Measurements from ENCODE around the gene ITPKC.

The ITPKC gene

DNA sequence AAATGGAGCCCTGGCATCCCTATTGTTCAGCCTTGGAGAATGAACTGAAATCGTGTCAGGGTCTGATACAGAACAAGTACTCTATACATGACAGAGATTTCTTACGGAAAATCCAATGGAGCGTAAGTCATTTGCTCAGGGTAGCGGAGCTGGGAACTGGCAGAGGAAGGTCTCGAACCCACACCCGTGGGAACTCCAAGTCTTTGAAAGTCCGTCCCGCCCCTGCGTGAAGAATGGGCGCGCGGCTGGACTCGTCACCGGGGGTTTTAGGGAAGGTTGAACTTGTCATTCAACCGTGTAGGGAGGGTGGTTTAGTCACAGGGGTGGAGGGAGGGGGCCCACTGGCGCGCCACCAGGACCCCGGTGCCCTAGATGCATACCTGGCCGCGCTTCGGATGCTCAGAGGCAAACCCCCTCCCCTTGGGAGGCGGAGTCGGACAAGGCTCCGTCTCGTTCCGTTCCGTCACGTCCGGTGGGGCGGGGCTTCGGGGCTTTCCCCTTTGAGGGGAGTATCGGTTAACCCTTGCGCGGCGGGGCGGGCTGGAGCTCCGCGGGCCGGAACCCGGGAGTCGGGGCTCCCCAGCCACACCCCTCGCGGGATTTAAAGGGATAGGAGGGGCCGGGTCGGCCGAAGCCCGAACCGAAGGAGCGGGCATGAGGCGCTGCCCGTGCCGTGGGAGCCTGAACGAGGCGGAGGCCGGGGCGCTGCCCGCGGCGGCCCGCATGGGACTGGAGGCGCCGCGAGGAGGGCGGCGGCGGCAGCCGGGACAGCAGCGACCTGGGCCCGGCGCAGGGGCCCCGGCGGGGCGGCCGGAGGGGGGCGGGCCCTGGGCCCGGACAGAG lies at the start of gene ITPKC, which contains the start of gene COQ8B:
TSS of gene ITPKC (plus strand) at position 631 of the 843 bp plus-strand sequence. CDS start at position 655, 24 bp downstream.
TSS of gene COQ8B (minus strand) at position 405 of the 843 bp plus-strand sequence. CDS start 2,254 bp downstream, outside the sequence.
- peak; percentile 100 for DNase-seq

DNA sequence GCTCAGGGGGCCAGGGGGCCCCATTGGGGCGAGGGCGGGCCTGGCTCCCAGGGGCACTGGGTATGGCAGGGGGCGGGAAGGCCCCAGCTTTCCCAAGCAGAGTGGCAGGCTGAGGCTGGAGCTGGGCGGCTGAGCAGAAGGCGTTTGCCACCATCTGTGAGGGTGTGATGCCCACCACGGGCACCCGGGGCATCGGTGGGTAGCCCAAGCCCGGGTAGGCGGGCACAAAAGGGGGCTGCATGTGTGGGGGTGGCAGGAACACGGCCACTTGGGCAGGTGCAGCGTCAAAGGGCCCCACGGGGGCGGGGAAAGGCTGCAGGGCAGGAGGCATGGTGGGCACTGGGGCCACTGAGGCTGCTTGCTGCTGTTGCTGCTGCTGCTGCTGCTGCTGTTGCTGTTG lies 49.3 kb upstream of the ITPKC start:
- DNase-seq = no peak

DNA sequence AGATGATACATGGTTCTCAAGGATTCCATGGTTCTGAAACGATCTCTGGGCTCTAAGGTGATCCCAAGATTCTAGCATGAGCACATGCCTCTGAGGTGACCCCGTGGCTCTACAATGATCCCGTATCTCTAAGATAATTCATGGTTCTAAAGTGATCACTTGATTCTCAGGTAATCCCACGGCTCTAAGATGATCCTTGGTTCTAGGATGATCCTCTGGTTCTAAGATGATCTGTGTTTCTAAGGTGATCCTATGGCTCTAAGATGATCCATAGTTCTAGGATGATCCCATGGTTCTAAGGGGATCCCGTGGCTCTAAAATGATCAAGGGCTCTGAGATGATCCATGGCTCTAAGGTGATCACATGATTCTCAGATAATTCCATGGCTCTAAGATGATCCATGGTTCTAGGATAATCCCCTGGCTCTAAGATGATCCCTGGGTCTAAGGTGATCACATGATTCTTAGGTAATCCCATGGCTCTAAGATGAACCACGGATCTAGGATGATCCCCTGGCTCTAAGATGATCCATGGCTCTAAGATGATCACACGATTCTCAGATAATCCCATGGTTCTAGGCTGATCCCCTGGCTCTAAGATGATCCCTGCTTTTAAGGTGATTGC lies 47.8 kb upstream of the ITPKC start:
- DNase-seq = no peak

DNA sequence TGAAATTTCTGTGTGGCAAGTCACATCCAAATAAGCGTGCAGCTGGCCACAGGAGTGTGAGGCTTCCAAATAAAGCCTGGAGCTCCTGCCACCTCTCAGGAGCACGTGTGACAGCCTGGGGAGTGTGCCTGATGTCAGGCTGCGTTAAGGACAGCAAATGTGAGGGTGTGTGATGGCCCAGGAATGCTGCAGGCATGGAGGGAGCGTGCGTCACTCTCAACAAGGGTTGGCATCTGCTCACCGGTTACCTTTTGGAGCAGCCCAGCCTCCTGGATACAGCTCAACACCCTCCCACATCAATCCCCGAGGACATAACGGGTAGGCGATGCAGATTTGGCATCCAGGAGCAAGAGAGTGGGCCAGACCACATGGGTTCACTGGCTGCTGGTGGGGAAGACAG lies 45.5 kb upstream of the ITPKC start:
- no peak for DNase-seq

DNA sequence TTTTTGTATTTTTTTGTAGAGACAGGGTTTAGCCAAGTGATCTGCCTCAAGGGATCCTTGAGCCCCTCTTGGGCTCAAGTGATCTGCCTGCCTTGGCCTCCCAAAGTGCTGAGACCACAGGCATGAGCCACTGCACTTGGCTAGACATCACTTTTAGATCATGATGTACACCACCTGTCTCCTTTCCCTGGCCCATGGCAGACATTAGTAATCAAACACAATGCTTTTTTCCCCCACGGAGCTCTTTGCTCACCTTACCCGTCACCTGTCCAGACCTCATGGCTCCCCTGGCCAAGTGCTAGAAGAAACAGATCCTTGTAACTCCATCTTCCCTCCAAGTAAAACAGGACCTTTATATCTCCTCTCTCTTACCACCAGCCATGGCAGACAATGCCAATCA lies 44.9 kb upstream of the ITPKC start:
- no peak for DNase-seq

DNA sequence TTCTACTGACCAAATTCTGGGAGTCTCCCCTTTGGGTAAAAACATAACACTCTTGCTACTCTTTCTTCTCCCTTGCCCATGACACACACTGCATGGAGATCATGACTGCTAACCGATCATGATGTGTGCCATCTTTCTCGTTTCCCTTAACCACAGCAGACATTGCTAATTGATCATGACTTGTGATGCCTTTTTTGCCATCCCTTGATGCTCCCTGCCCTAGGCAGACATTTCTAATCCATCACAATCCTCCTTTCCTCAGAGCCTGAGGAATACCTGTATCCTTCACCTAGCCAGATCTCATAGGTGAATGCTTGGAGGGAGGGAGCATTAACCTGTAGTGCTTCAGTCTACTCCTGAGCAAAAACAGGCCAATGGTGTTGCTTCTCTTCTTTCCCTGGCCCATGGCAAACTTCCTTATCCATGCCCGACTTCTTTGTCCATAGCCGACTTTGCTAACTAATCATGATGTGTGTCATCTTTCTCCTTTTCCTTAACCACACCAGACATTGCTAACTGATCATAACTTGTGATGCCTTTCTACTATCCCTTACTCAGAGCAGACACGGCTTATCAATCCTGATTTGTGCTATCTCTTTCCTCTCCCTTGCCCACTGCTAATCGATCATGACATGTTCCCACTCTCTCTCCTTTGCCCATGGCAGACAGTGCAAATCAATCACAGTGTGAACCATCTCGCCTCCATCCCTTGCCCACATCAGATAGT lies 44.2 kb upstream of the ITPKC start:
- DNase-seq = no peak

DNA sequence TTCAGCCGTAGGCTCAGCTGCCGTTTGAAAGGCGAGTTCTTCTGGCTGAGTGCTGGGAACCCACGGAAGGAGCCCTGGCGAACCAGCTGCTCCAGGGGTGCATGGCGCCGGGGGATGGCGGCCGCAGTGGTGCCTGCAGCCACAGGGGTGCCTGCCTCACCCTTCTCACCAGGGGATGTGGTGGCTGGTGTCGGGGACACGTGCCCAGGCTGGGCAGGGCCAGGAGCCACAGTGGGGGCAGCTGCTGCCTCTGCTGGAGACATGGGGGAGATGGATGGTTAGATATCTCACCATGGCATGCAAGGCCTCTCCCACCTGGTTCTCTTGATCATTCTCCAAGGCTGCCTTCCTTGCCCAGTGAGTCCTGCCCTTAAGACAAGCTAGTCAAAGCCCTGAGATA lies 43.5 kb upstream of the ITPKC start:
- no peak for DNase-seq

DNA sequence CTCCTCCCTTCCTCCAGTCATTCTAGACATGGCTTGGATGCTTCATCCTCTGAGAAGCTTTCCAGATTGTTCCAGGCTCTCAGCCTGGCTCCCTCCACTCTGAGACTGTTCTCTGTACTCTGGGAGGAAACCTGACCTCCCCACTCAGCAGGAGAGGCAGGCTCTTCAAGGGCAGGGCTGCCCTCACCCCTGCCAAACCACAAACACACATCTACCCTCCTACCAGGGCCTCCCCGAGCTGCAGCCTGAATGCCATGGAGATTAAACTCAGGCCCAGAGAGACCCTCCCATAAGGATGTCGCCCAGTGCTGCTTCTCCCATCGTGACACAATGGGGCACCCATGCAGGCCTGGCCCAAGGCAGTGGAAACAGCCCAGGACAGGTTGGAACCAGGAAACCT lies 42.6 kb upstream of the ITPKC start:
- no peak for DNase-seq

DNA sequence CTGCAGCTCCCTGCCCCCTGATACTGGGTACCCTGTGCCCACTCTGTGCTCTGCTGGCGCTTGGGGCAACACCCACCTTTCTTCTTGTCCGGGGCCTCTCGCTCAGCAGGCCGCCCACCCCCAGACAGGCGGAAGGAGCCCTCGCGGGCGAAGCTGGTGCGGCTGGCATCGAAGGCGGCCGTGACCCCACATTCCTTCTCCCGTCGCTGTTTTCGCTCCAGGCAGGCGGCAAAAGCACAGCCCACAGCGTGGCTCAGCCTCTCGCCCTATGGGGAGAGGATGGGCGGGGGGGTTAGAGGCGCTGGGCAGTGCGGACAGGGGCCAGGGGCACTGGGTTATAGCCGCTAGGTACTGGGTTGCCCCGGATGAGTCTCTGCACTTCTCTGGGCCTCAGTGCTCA lies 39.8 kb upstream of the ITPKC start:
- no peak for DNase-seq

DNA sequence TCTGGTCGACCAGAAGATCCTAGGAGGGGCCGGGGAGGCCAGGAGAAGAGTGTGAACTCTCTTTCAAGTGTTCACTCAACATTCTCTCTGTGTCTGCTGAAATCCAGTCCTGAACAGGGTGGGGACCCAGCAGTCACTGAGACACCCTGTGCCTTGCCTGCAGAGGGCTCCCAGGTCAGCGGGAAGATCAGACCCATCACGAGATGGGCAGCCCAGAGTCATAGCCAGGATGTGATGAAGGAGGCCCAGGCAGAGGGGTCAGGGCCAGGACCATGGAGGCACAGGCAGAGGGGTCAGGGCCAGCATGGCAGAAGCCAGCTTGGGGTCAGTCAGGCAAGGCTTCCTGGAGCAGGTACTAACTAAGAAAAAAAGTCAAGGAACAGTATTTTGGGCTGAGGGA lies 35.9 kb upstream of the ITPKC start:
- no peak for DNase-seq

DNA sequence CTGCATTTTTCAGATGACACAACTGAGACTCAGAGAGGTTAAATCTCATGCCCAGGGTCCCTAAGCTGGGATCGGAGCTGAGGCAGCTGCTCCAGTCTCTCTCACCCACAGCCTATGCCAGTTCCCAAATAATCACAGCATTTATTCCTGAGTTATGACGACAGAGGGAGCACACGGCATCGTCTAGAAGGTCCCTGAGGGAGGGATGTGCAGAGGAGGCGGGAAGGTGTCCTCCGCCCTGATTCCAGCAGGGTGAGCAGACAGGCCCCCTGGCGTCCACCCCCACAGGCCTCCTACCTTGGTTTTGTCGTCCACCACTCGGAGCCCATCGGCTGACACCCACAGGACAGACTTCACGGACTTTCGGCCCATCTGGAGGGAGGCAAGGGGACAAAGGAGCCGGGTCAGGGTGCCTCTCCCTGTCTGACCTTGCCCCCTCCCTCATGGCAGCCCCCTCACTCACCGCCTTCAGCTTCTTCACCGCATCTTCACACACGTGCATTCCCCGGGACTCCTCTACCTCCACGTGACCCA lies 34.4 kb upstream of the ITPKC start:
- DNase-seq = no peak

DNA sequence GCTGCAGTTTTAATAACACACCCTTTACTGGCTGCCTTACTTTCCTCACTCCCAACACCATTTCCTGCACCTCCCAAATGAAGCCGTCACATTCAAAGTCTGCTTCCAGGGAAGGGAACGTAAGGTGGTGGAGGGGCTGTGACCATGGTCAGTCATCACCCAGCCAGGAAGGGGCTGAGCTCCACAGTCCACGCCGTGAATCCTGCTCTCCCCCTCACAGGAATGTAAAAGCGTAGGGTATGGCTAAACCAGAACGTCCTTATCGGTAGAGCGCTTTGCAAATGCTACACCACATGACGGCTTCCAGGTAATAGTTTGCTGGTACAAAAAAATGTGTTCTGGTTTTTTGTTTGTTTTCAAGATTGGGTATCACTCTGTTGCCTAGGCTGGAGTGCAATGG lies 33.5 kb upstream of the ITPKC start:
- no peak for DNase-seq

DNA sequence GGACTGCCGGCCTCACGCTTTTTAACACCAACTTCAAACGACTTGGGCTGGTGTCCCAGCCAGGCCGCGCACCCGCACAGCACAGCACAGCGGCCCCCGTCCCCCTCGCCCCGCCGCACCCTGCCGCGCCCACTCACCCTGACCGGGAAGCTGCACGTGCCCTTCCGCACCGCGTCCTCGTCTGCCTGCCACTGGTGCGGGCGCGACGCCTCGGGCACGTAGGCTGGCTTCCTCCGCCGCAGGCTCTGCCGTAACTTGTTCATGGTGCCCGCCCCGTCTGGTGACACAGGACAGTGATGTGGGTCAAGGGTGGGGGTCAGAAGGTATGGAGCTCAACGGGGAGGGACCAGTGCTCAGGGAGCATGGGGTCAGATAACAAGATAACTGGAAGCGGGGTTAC lies 32.6 kb upstream of the ITPKC start:
- DNase-seq = no peak

DNA sequence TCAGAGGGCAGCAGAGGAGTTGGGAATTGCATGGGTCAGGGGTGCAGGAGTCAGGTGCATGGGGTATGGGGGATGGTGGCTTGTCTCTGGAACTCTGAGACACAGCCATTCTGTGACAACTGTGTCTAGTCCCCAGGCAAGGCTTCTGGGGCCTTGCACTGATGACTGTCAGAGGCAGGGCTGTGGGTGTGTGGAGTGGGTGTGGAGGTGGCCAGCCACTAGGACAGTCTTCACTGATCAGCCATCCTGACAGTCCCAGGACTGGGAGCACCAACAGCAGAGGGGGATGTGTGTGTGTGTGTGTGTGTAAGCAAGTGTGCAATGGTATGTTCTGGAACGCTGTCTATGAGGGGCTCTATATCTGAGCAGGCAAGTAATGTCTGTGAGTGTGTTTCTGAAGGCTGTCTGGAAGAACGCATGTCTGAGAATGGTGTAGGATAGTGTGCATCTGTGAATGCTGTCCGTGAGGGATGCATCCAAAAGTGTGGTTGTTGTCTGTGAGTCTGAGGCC lies 31.8 kb upstream of the ITPKC start:
- no peak for DNase-seq

DNA sequence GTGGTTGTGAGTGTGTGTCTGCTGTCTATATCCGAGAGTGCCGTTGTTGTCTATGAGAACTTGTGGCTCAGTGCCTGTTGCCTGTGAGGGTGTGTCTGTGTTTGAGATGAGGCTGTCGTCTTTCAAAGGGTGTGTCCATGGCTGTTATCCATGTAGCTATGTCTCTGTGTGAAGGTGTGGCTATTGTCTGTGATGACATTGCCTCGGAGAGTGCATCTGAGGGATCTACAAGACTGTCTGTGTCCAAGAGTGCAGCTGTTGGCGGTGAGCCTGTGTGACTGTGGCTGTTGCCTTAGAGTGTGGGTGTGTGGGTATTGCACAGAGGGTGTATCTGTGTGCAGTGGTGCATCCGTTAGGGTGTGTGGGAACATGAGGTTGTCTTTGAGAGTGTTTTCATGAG lies 31.3 kb upstream of the ITPKC start:
- DNase-seq = no peak

DNA sequence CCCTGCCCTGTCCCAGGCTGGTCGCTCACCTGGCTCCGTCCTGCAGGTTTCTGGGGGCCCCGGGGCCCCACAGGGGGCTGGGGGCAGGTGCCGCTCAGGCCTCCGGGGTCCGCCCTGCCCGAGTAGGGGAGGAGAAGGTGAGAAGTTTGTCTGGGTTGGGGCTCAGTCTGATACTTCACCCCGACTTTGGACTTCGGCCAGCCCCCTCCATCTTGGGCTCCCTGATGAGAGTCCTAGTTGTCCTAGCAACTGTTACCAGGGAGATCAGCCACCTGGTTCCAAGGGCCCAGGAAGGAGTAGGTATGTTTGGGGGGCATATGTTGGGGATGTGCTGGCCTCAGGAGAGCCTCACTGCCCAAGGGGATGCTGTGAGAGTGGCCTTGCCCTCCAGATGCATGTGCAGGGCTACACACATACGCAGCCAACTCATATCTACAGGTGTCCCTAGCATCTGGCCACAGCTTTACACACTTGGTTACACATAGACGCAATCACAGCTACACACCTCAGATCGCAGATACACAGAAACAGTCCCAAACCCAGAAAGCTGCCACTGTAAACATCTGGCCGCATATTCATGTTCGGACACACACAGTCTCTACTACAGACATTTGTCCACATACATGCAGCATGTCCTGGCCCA lies 29.9 kb upstream of the ITPKC start:
- DNase-seq = no peak

DNA sequence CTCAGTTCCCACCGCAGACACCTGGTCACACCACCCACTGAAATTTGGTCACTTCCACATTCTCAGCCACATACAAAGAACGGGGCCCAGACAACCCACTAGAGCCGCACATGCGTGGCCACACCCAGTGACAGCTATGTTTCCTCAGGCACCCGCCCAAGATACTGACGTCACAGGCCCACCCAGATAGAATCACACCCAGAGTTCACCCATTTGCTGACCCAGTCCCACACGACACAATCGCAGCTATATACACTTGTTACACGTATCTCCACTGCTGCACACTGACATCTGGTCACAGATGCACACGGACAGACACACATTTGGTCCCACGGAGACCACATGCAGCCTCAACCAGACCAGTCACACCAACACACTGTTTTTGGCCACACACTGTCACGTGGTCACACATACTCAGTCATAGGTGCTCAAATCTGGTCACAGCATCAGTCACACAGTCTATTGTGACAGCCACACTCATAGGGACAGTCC lies 29.3 kb upstream of the ITPKC start:
- DNase-seq = no peak

DNA sequence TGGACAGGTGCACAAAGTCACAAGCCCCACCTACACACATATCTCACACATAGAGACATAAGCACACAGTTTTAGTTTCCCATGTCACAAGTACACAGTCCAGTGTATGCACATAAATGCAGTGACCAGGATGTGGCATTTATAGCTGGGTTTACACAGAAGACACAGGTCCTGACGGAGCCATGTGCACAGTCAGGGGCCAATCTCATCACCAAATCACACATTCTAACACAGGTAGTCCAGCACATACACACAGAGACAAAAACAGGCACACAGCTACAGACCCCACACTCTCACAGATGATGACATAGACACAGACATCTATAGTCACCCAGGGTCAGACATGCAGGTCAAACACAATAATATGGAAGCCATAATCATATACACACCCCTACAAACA lies 28.6 kb upstream of the ITPKC start:
- no peak for DNase-seq

DNA sequence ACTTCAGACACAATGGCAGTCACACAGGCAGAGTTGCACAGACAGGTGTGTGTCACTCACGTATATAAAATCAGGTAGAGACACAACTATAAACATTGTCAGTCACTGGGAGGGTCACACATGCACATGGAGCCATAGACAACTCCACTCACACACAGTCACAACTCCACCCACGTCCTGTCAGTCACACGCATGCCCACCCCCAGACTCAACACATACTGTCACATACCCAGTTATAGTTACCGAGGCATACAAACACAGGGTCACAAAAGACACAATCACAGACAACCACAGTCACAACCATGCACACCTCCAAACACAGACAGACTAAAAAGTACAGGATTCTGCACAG lies 27.9 kb upstream of the ITPKC start:
- DNase-seq = no peak

DNA sequence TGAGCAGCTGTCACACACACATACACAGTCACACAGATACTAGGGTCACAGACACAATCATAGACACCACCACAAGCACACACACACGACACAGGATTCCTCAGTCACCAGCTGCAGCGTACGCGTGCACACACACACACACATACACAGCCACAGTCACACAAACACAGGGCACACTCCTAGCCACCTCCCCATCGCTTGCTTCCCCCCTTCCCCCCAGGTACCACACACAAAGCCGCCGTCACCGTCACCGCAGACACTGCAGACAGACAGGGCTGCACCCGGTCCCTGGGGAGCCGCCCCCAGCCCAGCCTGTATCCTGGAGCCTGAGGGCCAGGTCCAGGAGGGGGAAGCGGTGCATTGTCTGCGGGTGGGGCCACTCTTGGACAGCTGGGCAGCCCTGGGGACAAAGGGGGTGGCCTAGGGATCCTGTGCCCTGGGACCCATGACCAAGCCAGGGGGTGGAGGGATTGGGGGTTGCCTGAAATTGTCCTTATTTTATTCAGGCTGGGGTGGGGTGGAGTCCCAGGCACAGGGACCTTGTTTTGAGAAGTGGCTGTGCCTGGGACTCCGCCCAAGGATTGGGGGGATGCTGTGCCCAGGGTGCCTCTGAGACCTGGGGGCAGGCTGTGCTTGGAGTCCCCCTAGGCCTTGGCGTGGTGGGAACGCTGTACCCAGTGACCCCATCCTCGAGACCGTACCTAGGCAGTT lies 27.4 kb upstream of the ITPKC start:
- no peak for DNase-seq

DNA sequence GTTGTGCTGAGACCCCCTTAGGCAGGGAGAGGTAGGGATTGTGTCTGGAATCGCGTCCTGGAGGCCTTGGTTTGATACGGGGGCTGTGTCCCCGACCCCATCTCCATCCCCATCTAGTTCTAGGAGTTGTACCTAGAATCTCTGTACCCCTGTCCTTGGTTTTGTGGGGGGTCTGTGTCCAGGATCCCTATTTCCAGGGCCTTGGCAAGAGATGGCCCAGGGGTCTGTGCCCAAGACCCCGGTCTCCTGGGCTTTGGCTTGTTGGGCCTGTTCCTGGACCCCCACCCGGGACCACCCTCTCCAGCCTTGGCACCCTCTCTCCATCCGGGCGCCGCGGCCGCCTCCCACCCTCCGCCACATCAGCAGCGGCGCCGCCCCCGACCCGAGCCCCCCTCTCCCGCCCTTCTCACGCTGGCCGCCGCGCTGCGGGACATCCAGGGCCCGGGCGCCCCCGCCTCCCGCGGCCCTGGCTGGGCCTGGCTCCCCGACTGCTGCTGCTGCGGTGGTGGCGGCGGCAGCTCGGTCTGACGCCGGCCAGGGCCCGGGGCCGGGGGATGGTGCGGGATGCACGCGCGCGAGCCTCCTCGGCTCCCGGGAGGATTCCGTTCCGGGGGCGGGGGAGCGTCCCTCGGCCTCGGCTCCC lies 26.7 kb upstream of the ITPKC start, which contains the start of gene NUMBL:
TSS of gene NUMBL (minus strand) at position 602 of the 643 bp plus-strand sequence. CDS start at position 434, 168 bp downstream.
- DNase-seq = no peak

Measured in activated CD4-positive, alpha-beta T cell treated with anti-CD3 and anti-CD28 coated beads, Interleukin-2, Interleukin-6, amounts not matched to agents 100 ng/mL and 50 ng/mL, durations not matched to agents 16 hours and 8 hours (primary cell).